ENCODE measurements around the gene CTXND1.

CTXND1 gene

GRCh38 chr15:80207887-80208286 lies 44.1 kb downstream of the CTXND1 start:
- no peak overlapping the region for H3K27ac ChIP-seq
- no peaks in the 10 kb centered on the region for H3K27me3 ChIP-seq (replicated peaks)
- H3K4me3 ChIP-seq (ENCODE audit: low read depth, low read length), result no peak overlapping the region
- no peak for DNase-seq
- H3K36me3 ChIP-seq (replicated peaks), result no peaks in the 10 kb centered on the region
- TF ChIP-seq CTCF (IDR thresholded peaks at IDR 0.05; ENCODE audit: low read depth, low read length, missing control alignments), result no peak
- in situ Hi-C loops (cut with HindIII; ENCODE audit: low pct_ligation_motif_present, low sequenced_read_pairs), result no loop called here

GRCh38 chr15:80204231-80204630 lies 47.8 kb downstream of the CTXND1 start:
- Histone ChIP-seq H3K36me3 (replicated peaks) (no peaks in the 10 kb centered on the region), H3K27ac (no peak overlapping the region), H3K27me3 (replicated peaks) (no peaks in the 10 kb centered on the region), H3K4me3 (ENCODE audit: low read depth, low read length) (no peak overlapping the region)
- TF ChIP-seq CTCF (IDR thresholded peaks at IDR 0.05; ENCODE audit: low read depth, low read length, missing control alignments), result no peak
- DNase-seq, result no peak
- in situ Hi-C loops (cut with HindIII; ENCODE audit: low pct_ligation_motif_present, low sequenced_read_pairs), result no loop called here

DNA sequence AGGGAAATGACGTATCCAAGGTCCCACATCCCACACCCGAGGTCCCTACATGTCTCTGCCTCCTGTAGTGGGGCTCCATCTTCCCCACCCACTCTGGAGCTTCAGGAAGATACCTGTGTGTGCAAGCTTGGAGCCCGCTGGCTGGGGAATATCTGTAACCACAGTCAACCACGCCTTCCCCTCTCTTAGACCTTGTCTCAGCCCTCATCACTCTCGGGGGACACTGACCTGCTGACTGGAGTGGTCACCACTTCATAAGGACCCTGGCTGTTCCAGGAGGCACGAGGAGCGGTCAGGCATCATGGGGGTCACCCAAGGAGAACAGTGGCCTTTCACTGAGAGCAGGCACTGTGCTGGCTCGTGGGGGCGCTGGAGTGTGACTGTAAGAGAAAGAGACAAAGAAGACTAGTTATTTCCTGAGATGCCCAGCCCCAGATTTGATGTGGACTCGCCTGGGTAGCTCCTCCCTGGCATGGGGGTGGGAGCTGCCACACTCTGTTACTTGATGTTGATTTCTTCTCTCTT lies 48.6 kb downstream of the CTXND1 start:
- H3K27me3 ChIP-seq (replicated peaks), result no peaks in the 10 kb centered on the region
- no peak overlapping the region for H3K27ac ChIP-seq
- no peak overlapping the region for H3K4me3 ChIP-seq (ENCODE audit: low read depth, low read length)
- no peaks in the 10 kb centered on the region for H3K36me3 ChIP-seq (replicated peaks)
- DNase-seq, result no peak
- in situ Hi-C loops (cut with HindIII; ENCODE audit: low pct_ligation_motif_present, low sequenced_read_pairs), result no loop called here
- TF ChIP-seq CTCF (IDR thresholded peaks at IDR 0.05; ENCODE audit: low read depth, low read length, missing control alignments), result no peak

- H3K27ac ChIP-seq, result no peak overlapping the region
- no peaks in the 10 kb centered on the region for H3K36me3 ChIP-seq (replicated peaks)
- no peak for TF ChIP-seq CTCF (IDR thresholded peaks at IDR 0.05; ENCODE audit: low read depth, low read length, missing control alignments)
- no peaks in the 10 kb centered on the region for H3K27me3 ChIP-seq (replicated peaks)
- in situ Hi-C loops (cut with HindIII; ENCODE audit: low pct_ligation_motif_present, low sequenced_read_pairs), result no loop called here
- no peak for DNase-seq
- H3K4me3 ChIP-seq (ENCODE audit: low read depth, low read length), result no peak overlapping the region
Measured at GRCh38 chr15:80202641-80203360, 49.2 kb downstream of the CTXND1 start.

- H3K4me3 ChIP-seq (ENCODE audit: low read depth, low read length), result no peak overlapping the region
- DNase-seq, result no peak
- in situ Hi-C loops (cut with HindIII; ENCODE audit: low pct_ligation_motif_present, low sequenced_read_pairs), result no loop called here
- H3K27ac ChIP-seq, result no peak overlapping the region
- H3K27me3 ChIP-seq (replicated peaks), result no peaks in the 10 kb centered on the region
- no peaks in the 10 kb centered on the region for H3K36me3 ChIP-seq (replicated peaks)
- no peak for TF ChIP-seq CTCF (IDR thresholded peaks at IDR 0.05; ENCODE audit: low read depth, low read length, missing control alignments)
Measured at GRCh38 chr15:80202016-80202315, 50.0 kb downstream of the CTXND1 start.

All from brain microvascular endothelial cell (primary cell).